ENCODE measurements around the gene FTO.

GRCh38 chr16:54169112-54169511 lies 465.2 kb downstream of the FTO start:
- TF ChIP-seq, protein P1, sequence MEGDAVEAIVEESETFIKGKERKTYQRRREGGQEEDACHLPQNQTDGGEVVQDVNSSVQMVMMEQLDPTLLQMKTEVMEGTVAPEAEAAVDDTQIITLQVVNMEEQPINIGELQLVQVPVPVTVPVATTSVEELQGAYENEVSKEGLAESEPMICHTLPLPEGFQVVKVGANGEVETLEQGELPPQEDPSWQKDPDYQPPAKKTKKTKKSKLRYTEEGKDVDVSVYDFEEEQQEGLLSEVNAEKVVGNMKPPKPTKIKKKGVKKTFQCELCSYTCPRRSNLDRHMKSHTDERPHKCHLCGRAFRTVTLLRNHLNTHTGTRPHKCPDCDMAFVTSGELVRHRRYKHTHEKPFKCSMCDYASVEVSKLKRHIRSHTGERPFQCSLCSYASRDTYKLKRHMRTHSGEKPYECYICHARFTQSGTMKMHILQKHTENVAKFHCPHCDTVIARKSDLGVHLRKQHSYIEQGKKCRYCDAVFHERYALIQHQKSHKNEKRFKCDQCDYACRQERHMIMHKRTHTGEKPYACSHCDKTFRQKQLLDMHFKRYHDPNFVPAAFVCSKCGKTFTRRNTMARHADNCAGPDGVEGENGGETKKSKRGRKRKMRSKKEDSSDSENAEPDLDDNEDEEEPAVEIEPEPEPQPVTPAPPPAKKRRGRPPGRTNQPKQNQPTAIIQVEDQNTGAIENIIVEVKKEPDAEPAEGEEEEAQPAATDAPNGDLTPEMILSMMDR (IDR thresholded peaks at IDR 0.05), result no peak
- TF ChIP-seq, protein P2, sequence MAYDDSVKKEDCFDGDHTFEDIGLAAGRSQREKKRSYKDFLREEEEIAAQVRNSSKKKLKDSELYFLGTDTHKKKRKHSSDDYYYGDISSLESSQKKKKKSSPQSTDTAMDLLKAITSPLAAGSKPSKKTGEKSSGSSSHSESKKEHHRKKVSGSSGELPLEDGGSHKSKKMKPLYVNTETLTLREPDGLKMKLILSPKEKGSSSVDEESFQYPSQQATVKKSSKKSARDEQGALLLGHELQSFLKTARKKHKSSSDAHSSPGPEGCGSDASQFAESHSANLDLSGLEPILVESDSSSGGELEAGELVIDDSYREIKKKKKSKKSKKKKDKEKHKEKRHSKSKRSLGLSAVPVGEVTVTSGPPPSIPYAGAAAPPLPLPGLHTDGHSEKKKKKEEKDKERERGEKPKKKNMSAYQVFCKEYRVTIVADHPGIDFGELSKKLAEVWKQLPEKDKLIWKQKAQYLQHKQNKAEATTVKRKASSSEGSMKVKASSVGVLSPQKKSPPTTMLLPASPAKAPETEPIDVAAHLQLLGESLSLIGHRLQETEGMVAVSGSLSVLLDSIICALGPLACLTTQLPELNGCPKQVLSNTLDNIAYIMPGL (CRISPR knock-in tag; IDR thresholded peaks at IDR 0.05), result no peak
- no peak for TF ChIP-seq SMAD3 (CRISPR knock-in tag; IDR thresholded peaks at IDR 0.05; ENCODE audit: borderline replicate concordance)
- no peak for TF ChIP-seq ATF3 (CRISPR knock-in tag; conservative IDR thresholded peaks at IDR 0.05)
- TF ChIP-seq ZNF396 (CRISPR knock-in tag; IDR thresholded peaks at IDR 0.05; ENCODE audit: borderline replicate concordance), result no peak
- no peak for TF ChIP-seq SOX15 (CRISPR knock-in tag; IDR thresholded peaks at IDR 0.05)
